DLD1 (cell line): ENCODE data around the gene SLC39A5.
"Not testable (repeated sequence)": the region's sequence is repeated elsewhere in the genome, so short reads cannot be mapped to it uniquely, and the experiment has no call there.

Experiments
- in situ Hi-C: cut with HindIII; loops from 2 replicates; pipeline ENCODE4 v1.10.0; 2017; ENCODE audit warnings: low sequenced_read_pairs

The SLC39A5 gene

GRCh38 chr12:56266693-56267442, 37.0 kb downstream of the SLC39A5 start, which contains the start of gene COQ10A:
COQ10A (plus strand) TSS chr12:56266942; CDS start chr12:56267119, 177 bp downstream.
- in situ Hi-C loops = no loop called here

- in situ Hi-C loops = no loop called here
These were observed 37.7 kb downstream of the SLC39A5 start for GRCh38 chr12:56267443-56268071.

- in situ Hi-C loops = no loop called here
These were observed 41.2 kb downstream of the SLC39A5 start for GRCh38 chr12:56271031-56271430.

- in situ Hi-C loops = not testable (repeated sequence)
These were observed 42.6 kb downstream of the SLC39A5 start for GRCh38 chr12:56272468-56272867.

GRCh38 chr12:56274299-56274698, 44.4 kb downstream of the SLC39A5 start:
- in situ Hi-C loops = no loop called here

GRCh38 chr12:56278905-56279304, 49.1 kb downstream of the SLC39A5 start:
- in situ Hi-C loops = no loop called here

GRCh38 chr12:56280849-56281248, 51.0 kb downstream of the SLC39A5 start:
- in situ Hi-C loops = no loop called here

GRCh38 chr12:56282030-56282429, 52.2 kb downstream of the SLC39A5 start:
- in situ Hi-C loops = no loop called here

GRCh38 chr12:56282579-56282978, 52.7 kb downstream of the SLC39A5 start:
- in situ Hi-C loops = no loop called here

- in situ Hi-C loops = not testable (repeated sequence)
These were observed 54.4 kb downstream of the SLC39A5 start for GRCh38 chr12:56284263-56284662.

- in situ Hi-C loops = no loop called here
These were observed 56.4 kb downstream of the SLC39A5 start for GRCh38 chr12:56286044-56286830.
